Tibial artery (tissue), 4 donors: ENCODE data around the gene MAD1L1.
"Not testable (repeated sequence)": the region's sequence is repeated elsewhere in the genome, so short reads cannot be mapped to it uniquely, and the experiment has no call there.

Experiments
- DNase-seq, 2 donors: peaks; one replicate each; pipeline ENCODE4 v3.0.0-alpha.2; 2019
- H3K27ac ChIP-seq, 2 donors: fragments of 200-600 bp; sonication (generic) in 1 of 2; 1 replicate in 1 of 2; 2 replicates in 1 of 2; pipeline ENCODE4 v1.5.1; 2018 to 2019; ENCODE audit warnings: mild to moderate bottlenecking in 1 of 2
- H3K27me3 ChIP-seq, 2 donors: fragments of 200-600 bp; sonication (generic) in 1 of 2; one replicate each; pipeline versions ENCODE4 v1.5.1 to v1.6.0; 2016 to 2019
- H3K36me3 ChIP-seq, 3 donors: fragments of 200-600 bp; sonication (generic) in 2 of 3; one replicate each; pipeline ENCODE4 v1.5.1; 2016 to 2019; ENCODE audit warnings: mild to moderate bottlenecking in 2 of 3
- H3K4me1 ChIP-seq, 4 donors: fragments of 200-600 bp; sonication (generic) in 2 of 4; 1 replicate in 3 of 4; 2 replicates in 1 of 4; pipeline ENCODE4 v1.5.1; 2016 to 2019
- H3K4me3 ChIP-seq, 2 donors: fragments of 200-600 bp; sonication (generic) in 1 of 2; 1 replicate in 1 of 2; 2 replicates in 1 of 2; pipeline ENCODE4 v1.5.1; 2018 to 2019; ENCODE audit warnings: mild to moderate bottlenecking in 2 of 2
- H3K9me3 ChIP-seq, 3 donors: fragments of 200-600 bp; sonication (generic) in 1 of 3; one replicate each; pipeline ENCODE4 v1.5.1; 2016 to 2019
- CTCF ChIP-seq, 2 experiments: fragments of 200-600 bp in 1 of 2; fragments of 450-650 bp in 1 of 2; IDR thresholded peaks; one replicate each; pipeline ENCODE4 v1.5.1; 2017 to 2019; ENCODE audit warnings: antibody characterized with exemption in 2 of 2, mild to moderate bottlenecking in 1 of 2, moderate library complexity in 1 of 2
- intact Hi-C: fragments of 100-400 bp; cut with DNase I; formaldehyde crosslinking; loops from one replicate; pipeline ENCODE4 v1.15.0; 2023; ENCODE audit warnings: low total_unique reads

MAD1L1 gene

GRCh38 chr7:1933066-1933750 lies 299.5 kb downstream of the MAD1L1 start:
- H3K4me1 ChIP-seq, result no peaks in the 10 kb centered on the region
- peaks cover 0 to 13% (median 0%) of the 10 kb centered on the region in 3 donors for H3K36me3 ChIP-seq
- intact Hi-C loops, result no loop called here
- H3K27me3 ChIP-seq, result no peaks in the 10 kb centered on the region
- DNase-seq, result no peak
- no peak for TF ChIP-seq CTCF (IDR thresholded peaks at IDR 0.05)
- H3K9me3 ChIP-seq, result no peaks in the 10 kb centered on the region
- H3K27ac ChIP-seq, result no peak overlapping the region
- H3K4me3 ChIP-seq, result no peak overlapping the region

GRCh38 chr7:1931951-1932270 lies 300.8 kb downstream of the MAD1L1 start:
- no peak overlapping the region for H3K27ac ChIP-seq
- H3K36me3 ChIP-seq, result peaks cover 0 to 13% (median 0%) of the 10 kb centered on the region in 3 donors
- intact Hi-C loops, result no loop called here

GRCh38 chr7:1931256-1931950 lies 301.3 kb downstream of the MAD1L1 start:
- Histone ChIP-seq H3K36me3 (peaks cover 0 to 8% (median 0%) of the 10 kb centered on the region in 3 donors), H3K27me3 (no peaks in the 10 kb centered on the region), H3K9me3 (no peaks in the 10 kb centered on the region), H3K27ac (no peak overlapping the region), H3K4me3 (no peak overlapping the region), H3K4me1 (no peaks in the 10 kb centered on the region)
- intact Hi-C loops, result no loop called here
- no peak for DNase-seq
- no peak for TF ChIP-seq CTCF (IDR thresholded peaks at IDR 0.05)

More at GRCh38 chr7:1931951-1932270, 300.8 kb downstream of the MAD1L1 start:
- TF ChIP-seq CTCF (IDR thresholded peaks at IDR 0.05), result no peak
- H3K4me1 ChIP-seq, result no peaks in the 10 kb centered on the region
- no peaks in the 10 kb centered on the region for H3K9me3 ChIP-seq
- no peak overlapping the region for H3K4me3 ChIP-seq
- no peaks in the 10 kb centered on the region for H3K27me3 ChIP-seq
- no peak for DNase-seq

- TF ChIP-seq CTCF (IDR thresholded peaks at IDR 0.05), result no peak
- Histone ChIP-seq H3K9me3 (no peaks in the 10 kb centered on the region), H3K27ac (no peak overlapping the region), H3K36me3 (no peaks in the 10 kb centered on the region), H3K27me3 (no peaks in the 10 kb centered on the region), H3K4me3 (no peak overlapping the region), H3K4me1 (no peaks in the 10 kb centered on the region)
- no peak for DNase-seq
- intact Hi-C loops, result no loop called here
Observed at GRCh38 chr7:1930381-1931065, 302.2 kb downstream of the MAD1L1 start.

GRCh38 chr7:1929349-1929925 lies 303.3 kb downstream of the MAD1L1 start:
- DNase-seq, intact Hi-C loops, H3K9me3 ChIP-seq, H3K27me3 ChIP-seq, H3K27ac ChIP-seq, H3K4me1 ChIP-seq, H3K4me3 ChIP-seq, H3K36me3 ChIP-seq: not testable (repeated sequence)
